ENCODE results near the gene NOL9.
"Not testable (repeated sequence)": the region's sequence is repeated elsewhere in the genome, so short reads cannot be mapped to it uniquely, and the experiment has no call there.

Gene NOL9

DNA sequence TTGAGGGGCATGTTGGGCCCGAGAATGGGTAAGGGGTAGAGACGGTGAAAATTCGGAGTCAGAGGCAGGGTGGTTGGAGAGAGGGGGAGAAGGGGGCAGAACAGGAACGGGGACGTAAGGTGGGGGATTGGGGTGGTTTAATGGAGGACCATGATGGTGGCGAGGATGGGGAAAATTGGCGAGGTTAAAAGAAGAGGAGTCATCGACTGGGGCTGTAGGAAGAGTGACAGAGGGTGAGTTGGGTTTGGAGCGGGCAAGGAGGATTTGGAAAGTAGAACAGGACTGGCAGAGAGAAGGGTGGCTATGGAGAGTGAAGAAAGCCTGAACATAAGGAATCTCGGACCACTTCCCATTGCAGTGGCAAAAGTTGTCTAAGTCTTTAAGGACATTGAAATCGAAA, 14.7 kb upstream of the NOL9 start:
- DNase-seq (ENCODE audit: low read depth): no peak
- H3K4me3 ChIP-seq (ENCODE audit: low read length): no peak overlapping the region
- no peak for TF ChIP-seq CTCF (conservative IDR thresholded peaks at IDR 0.05; ENCODE audit: low read length)

DNA sequence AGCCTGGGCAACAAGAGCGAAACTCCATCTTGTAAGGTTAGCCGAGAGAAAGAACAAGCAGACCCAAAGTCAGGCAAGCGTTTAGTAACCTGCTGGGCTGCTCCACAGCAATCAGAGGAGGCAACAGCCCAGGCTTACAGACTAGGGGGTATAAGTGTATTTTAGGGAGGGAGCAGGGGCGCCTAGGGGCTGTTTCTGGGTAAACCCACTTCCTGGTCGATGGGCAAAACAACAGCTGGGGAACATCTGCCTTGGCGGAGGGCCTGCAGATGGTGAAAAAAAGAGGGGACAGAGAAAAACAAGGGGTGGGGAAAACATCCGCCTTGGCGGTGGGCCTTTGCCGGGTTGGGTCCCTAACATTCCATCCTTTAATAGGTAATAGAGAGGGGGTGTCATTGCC, 6.0 kb upstream of the NOL9 start:
- no peak overlapping the region for H3K4me3 ChIP-seq (ENCODE audit: low read length)
- no peak for TF ChIP-seq CTCF (conservative IDR thresholded peaks at IDR 0.05; ENCODE audit: low read length)
- DNase-seq (ENCODE audit: low read depth): no peak

DNA sequence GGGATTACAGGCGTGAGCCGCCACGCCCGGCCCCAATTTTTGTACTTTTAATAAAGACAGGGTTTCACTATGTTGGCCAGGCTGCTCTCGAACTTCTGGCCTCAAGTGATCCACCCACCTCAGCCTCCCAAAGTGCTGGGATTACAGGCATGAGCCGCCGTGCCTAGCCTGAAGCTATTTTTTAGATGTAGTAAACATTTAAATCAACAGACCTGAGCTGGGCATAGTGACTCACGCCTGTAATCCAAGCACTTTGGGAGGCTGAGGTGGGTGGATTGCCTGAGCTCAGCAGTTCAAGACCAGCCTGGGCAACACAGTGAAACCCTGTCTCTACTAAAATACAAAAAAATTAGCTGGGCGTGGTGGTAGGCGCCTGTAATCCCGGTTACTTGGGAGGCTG, 4.8 kb upstream of the NOL9 start:
- not testable (repeated sequence) for DNase-seq (ENCODE audit: low read depth); H3K4me3 ChIP-seq (ENCODE audit: low read length)

DNA sequence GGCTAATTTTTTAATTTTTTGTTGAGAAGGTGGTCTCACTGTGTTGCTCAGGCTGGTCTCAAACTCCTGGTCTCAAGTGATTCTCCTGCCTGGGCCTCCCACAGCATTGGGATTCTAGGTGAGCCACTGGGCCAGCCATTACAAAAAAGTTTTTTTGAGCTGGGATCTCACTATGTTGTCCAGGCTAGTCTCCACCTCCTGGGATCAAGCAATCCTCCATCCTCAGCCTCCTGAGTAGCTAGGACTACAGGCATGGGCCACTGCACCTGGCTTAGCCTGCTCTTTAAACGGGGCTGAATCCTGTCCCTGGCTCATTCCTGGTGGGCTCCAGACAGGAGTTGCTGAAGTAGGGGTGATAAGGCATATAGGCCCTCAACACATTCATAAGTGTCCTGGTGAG, 3.3 kb upstream of the NOL9 start:
- no peak for TF ChIP-seq CTCF (conservative IDR thresholded peaks at IDR 0.05; ENCODE audit: low read length)
- no peak for DNase-seq (ENCODE audit: low read depth)
- H3K4me3 ChIP-seq (ENCODE audit: low read length): no peak overlapping the region

DNA sequence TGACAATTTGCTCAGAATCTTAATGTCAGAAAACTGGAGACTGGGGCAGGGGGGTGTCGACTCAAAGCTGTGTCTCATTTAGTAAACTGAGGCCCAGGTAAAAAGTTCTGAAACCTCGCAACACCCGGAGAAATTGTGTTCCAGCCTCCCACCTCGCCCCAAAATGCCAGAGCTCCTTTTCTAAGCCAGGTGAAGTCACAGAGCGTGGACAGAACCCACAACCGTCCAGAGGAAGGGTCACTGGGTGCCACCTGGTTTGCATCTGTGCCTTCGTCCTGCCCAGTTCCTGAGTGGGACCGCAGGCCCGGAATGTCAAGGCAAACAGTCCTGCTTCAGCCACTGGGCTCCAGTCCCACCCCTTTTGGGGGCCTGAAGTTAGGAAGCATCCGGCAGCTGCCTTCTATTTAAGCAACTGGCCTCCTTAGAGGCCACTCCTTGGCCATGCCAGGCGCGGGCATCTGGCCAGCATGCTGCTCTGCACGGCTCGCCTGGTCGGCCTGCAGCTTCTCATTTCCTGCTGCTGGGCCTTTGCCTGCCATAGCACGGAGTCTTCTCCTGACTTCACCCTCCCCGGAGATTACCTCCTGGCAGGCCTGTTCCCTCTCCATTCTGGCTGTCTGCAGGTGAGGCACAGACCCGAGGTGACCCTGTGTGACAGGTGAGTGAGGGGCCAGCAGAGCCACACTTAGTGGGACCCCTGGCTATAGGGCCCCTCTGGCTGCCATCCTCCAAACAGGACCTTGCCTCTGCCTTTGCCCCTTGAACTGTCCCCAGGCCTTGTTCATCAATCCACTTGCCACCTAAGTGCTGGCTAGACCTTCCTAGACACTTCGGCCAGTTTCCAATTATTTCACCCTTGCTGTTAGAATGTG, 830 bp upstream of the NOL9 start, which contains the start of gene TAS1R1:
TAS1R1 (plus strand) TSS at position 401 of the 872 bp plus-strand sequence; CDS start at position 468, 67 bp downstream.
- H3K4me3 ChIP-seq (ENCODE audit: low read length): peak within 1 kb of the TSS; percentile 93
- peak; percentile 77 for DNase-seq (ENCODE audit: low read depth)

GRCh38 chr1:6547301-6547700, 7.0 kb downstream of the NOL9 start:
- no peak overlapping the region for H3K4me3 ChIP-seq (ENCODE audit: low read length)
- TF ChIP-seq CTCF (conservative IDR thresholded peaks at IDR 0.05; ENCODE audit: low read length): no peak
- no peak for DNase-seq (ENCODE audit: low read depth)

More for the DNA sequence above, 830 bp upstream of the NOL9 start, which contains the start of gene TAS1R1:
- TF ChIP-seq CTCF (conservative IDR thresholded peaks at IDR 0.05; ENCODE audit: low read length): no peak

DNA sequence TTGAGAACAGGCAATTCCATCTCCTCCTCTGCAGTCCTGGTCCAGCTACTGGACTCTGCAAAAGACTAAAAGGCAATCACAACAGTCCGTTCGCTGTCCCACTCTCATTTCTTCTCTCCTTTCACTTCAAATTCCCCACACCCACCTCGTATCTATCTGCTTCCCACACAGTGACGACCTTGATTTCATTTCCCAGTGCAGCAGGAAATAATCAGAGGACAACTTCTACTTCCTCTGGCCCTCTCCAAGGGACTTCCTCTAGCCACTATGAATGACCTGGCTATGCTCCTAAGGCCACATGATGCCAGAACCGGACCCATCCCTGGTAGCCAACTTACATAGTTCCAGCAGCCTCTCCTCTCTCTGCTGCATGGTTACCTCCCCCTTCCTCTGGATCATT, 8.0 kb downstream of the NOL9 start:
- TF ChIP-seq CTCF (conservative IDR thresholded peaks at IDR 0.05; ENCODE audit: low read length): no peak
- no peak for DNase-seq (ENCODE audit: low read depth)
- no peak overlapping the region for H3K4me3 ChIP-seq (ENCODE audit: low read length)
